GM10266 (cell line): ENCODE results near the gene LIF.

Experiments
- DNase-seq: peaks from one replicate; pipeline ENCODE4 v3.0.0; 2012; ENCODE audit errors: extremely low spot score
- CTCF ChIP-seq: IDR thresholded peaks from 2 replicates; pipeline ENCODE4 v1.5.1; 2012; ENCODE audit warnings: mild to moderate bottlenecking, low read depth; ENCODE audit not compliant: control insufficient read depth, insufficient read depth; ENCODE audit errors: missing control alignments

LIF gene

GRCh38 chr22:30245985-30246813 is at the start of gene LIF:
TSS of gene LIF (minus strand) at chr22:30246759. CDS start at chr22:30246695, 64 bp downstream.
- peak; percentile 34 for TF ChIP-seq CTCF
- peak; percentile 75 for DNase-seq

DNA sequence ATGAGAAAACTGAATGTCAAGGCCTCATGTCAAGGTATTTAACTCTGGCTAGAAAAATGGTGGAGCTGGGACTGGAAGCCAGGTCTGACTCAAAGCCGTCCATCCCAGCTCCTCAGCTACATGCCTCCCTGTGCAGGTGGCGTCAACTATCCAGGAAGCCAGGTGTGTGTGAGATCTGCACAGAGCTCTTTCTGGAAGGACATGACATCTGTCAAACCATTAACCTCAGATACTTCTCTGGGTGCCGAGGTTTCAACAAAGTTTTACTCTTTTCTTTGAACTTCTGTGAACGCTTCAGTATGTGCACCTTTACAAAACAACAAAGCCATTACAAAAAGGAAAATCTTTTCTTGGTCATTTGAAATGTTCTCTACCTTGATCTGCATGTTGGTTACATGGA is 49.8 kb upstream of the LIF start:
- no peak for TF ChIP-seq CTCF
- DNase-seq = no peak

DNA sequence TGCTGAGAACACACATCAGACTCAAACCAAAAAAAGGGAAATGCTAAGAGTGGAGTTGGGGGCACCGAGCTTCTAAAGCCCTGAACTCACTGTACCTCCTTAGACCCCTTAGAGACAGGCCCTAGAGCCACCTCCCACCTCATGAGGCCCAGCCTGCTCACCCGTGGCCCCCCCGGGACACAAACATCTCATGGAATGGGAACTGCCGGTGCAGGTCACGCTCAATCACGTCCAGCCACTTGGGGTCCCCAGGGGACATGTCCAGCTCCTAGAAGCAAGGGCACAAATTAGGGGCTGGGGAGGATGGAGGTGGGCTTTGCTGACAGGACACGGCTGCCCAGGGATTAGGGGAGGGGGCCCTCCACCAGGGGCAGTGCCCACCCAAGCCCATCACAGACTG is 49.0 kb upstream of the LIF start:
- TF ChIP-seq CTCF = no peak
- DNase-seq = no peak

- DNase-seq = no peak
- TF ChIP-seq CTCF = no peak
These were observed 48.3 kb upstream of the LIF start for GRCh38 chr22:30294830-30295229.

- no peak for DNase-seq
- TF ChIP-seq CTCF = no peak
These were observed 47.5 kb upstream of the LIF start for GRCh38 chr22:30294066-30294465.

- DNase-seq = no peak
- TF ChIP-seq CTCF = no peak
These were observed 46.5 kb upstream of the LIF start for GRCh38 chr22:30293026-30293425.
